CD4-positive, alpha-beta T cell treated with Interleukin-17A for 4 hours (primary cell): ENCODE measurements around the gene SERINC2.
"Not testable (repeated sequence)": the region's sequence is repeated elsewhere in the genome, so short reads cannot be mapped to it uniquely, and the experiment has no call there.

Experiments
- DNase-seq: peaks from one replicate; pipeline ENCODE4 v3.0.0-alpha.2; 2020; ENCODE audit warnings: mixed read lengths

SERINC2 gene

DNA sequence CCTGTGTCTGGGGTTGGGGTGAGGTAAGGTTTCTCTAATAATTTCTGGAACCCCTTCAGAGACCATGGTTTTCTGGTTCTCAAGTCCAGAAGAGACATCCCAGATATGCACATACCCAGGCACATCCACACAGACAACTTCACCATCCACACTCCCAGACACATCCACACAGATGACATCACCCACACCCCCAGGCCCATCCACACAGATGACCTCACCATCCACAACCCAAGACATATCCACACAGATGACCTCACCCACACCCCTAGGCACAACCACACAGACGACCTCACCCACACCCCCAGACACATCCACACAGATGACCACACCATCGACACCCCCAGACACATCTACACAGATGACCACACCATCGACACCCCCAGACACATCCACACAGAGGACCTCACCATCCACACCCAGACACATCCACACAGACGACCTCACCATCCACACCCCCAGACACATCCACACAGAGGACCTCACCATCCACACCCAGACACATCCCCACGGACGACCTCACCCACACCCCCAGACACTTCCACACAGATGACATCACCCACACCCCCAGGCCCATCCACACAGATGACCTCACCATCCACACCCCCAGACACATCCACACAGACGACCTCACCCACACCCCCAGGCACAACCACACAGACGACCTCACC is 26.3 kb upstream of the SERINC2 start:
- not testable (repeated sequence) for DNase-seq

DNA sequence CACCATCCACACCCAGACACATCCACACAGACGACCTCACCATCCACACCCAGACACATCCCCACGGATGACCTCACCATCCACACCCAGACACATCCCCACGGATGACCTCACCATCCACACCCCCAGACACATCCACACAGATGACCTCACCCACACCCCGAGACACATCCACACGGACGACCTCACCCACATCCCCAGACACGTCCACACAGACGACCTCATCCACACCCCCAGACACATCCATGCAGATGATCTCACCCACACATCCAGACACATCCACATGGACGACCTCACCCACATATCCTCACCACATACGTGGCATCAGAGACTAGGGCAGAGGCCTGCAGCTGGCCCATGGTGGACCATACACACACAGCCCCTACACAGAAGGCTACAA is 25.4 kb upstream of the SERINC2 start:
- DNase-seq: no peak

DNA sequence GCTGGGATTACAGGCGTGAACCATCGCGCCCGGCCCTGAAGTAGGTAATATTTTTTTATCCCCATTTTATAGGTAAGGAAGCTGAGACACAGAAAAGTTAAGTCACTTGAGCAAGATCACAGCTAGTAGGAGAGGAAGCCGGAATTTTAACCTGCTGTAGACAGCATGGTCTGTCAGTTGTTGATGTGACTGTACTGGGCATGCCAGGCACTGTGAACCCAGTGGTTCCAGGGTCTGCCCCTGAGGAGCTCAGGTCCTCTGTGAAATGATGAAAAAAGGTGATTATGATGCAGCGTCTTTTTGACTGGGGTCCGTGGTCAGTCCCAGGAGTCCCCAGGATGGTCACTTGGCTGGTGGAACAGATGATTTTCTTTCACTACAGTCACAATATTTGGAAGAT is 23.4 kb upstream of the SERINC2 start:
- DNase-seq: no peak

DNA sequence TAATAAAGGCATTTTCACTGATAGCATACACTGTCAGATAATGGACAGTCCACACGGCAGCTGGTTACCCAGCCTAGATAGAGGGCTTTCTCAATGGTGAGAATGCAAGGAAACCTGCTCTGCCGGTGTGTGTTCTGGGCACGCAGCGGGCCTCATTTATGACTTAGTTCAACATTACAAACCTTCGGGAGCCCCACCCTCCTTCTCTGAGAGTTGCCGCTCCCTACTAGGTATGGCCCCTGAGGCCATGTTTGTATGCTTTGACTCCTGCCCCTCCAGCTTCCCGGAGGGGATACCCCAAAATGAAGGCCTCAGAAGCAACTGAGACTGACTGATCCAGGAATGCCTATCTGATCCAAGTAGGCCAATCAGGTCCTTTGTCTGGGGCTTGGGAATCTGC is 22.9 kb upstream of the SERINC2 start:
- no peak for DNase-seq

DNA sequence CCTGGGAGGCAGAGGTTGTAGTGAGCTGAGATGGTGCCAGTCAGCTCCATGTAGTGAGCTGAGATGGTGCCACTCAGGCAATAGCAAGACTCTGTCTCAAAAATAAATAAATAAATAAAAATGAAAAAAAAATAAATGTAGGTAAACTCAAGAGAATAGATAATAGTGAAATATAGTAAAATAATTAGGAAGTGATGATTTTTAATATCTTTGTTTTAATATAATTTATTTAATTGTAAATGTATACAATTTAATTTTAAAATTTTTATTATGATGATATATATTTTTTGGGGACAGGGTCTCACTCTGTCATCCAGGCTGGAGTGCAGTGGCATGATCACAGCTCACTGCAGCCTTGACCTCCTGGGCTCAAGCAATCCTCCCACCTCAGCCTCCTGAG is 19.6 kb upstream of the SERINC2 start:
- no peak for DNase-seq

DNA sequence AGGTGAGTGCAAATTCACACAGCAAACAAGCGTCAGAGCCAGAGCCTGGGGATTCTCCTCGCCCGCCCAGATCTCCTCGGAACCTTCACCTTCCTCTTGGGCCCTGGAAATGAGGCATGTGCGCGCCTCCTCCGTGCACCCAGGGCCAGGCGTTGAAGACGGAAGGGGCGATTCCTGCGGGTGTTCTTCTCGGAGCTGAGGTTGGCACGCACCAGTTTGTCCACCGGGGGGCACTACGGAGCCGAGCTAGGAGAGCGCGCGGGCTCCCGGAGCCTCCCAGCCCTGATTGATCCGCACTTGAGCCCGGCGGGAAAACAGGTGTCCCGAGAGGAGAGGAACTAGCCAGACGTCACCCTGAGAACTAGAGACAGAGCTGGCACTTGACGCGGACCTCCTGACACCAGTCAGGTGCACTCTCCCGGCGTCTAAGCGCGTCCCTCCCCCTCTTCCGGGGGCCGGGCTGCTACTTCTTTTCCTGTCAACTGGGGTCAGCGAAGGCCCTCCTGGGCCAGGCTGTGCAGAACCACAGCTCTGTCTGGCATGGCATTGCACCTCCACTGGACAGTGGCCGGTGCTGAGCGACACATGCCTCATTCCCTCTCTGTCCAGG is 18.3 kb upstream of the SERINC2 start:
- DNase-seq: peak; percentile 86

DNA sequence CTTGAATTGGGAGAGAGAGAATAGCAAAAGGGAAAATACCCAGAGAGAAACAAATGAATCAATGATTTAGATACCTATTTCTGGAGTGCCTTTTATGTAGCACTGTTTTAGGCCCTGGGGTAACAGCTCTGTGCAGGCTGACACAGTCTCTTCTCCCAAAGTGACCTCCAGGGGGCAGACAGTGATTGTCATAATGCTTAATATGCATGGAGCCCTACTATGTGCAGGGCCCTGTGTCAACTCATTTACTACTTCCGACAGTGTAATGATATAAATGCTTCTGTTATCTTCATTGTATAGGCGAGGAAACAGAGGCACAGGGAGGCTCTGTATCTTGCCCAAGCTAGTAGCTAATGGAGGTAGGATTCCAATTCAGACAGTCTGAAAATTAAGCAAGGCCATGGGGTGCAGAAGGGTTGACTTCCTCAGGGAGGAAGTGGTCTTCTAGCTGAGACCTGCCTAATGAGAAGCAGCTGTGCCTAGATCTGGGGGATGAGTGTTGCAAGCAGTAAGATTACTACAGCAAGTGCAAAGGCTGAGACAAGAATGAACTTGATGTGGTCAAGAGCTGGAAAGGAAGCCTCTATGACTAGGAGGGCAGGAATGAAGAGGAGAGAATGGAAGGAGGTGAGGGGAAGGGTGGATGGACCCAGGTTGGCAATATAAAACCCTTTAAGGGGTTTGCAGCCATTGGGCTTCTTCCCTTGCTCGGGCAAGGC is 16.2 kb upstream of the SERINC2 start:
- peak; percentile 9 for DNase-seq

DNA sequence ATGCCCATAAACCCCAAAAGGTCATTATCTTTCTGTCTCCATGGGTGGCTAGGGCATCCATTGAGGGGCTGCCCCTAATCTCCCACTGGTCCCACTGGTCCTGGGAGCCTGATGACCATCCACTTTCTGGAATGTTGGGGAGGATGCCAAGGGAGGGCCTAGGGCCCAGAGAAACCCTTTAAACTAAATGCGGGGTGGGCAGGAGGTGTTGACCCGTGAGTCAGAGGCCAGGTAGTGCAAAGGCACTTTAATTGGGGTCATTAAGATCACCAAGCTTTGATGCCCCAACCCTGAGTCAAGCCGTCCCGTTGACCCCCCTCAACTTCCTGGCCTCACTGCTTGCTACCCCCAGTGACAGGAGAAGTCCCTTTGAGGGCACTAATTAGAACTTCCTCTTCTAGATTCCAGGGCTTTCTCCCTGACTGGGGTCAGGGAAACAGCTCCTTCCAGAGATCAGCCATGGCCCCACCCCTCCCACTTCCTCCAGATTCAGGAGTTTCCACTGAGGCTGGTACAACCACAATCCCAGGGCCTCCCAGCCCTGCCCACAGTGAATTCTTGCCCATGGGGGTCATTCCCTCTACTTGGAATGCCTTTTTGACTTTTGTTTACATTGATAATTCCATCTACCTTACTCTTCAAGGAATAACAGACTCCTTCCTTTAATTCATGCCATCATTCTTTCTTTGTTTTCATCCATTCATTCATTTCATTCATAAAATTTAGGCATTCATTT is 15.5 kb upstream of the SERINC2 start:
- no peak for DNase-seq

DNA sequence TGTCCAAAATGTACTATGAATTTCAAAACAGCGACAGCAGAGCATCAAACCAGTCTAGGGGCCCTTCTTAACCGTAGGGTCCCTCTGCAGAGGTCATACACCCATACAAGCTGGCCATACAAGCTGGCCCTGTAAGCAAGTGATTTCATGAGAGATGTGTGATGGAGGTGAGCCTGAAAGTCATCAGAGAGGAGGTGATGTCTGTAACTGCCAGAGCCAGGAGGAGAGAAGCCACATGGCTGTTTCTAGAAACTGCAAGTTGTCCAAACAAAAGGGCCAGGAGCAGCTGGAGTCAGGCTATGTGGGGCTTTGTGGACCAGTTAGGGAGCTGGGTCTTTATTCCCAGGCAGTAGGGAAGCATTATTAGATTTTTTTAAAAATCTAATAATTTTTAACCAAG is 14.8 kb upstream of the SERINC2 start:
- no peak for DNase-seq

DNA sequence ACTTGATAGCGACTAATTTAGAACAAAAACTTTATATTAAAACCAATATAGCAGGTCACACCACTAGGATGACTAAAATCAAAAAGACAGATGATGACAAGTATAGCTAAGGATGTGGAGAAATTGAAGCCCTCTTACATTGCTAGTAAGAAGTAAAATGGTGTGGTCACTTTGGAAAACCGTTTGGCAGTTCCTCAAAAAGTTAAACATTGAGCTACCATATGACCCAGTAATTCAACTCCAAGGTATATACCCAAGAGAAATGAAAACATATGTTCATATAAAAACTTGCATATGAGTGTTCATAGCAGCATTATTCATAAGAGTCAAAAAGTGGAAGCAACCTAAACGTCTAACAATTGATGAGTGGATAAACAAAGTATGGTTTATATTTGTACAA is 13.0 kb upstream of the SERINC2 start:
- no peak for DNase-seq

DNA sequence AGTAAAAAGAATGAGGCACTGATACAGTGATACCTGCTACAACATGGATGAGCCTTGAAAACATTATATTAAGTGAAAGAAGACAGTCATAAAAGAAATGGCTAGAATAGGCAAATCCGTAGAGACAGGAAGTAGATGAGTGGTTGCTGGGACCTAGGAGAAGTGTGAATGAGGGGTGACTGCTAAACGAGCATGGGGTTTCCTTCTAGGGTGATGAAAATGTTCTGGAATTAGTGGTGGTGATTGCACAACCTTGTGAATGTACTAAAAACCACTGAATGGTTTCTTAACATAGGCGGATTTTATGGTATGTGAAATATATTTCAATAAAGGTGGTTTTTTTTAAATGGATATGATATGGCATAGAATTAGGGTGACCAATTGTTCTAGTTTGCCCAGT is 12.6 kb upstream of the SERINC2 start:
- DNase-seq: no peak

DNA sequence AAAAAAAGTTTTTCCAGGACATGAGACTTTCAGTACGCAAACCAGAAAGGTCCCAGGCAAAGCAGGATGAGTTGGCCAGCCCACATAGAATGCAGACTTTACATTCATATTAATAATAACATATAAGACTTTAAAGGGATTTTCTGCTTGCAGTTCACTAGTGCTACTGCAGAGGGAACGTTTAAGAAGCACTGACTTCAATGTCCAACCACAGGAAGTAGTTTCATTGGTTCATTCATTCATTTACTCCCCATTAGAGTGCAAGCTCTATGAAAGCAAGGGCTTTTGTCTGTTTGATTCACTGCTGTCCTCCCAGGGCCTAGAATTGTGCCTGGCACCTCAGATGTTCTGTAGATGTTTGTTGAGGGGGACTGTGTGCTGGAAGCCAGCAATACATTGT is 11.8 kb upstream of the SERINC2 start:
- DNase-seq: no peak

DNA sequence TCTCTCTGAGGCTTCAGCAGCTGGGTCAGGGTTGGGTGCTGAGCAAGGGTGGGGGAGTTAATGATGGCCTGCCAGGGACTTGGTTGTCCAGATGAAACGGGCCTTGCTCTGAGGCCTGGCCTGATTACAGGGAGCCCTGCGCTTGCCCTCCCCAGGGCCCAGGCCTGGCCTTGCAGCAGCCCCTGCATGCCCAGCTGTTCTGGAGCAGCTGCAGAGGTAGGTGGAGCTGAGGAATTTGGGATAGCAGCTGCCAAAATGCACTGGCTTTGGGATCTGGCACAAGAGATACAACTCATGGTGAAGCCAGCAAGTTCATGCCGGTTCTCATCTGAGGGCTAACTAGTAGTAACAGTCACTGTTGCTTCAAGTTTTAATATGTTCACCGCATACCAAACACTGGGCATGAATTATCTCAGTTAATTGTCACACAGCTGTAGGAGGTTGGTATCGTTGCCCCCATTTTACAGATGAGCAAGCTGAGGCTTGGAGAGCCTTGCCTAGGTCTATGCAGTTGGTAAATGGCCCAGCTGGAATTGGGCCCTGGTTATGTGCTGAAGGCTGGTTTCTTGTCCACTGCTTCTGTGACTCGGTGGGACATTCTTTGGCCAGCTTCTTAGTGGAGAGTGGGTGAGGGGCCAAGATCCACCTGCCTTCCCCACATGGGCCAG is 7.3 kb upstream of the SERINC2 start:
- DNase-seq: no peak

DNA sequence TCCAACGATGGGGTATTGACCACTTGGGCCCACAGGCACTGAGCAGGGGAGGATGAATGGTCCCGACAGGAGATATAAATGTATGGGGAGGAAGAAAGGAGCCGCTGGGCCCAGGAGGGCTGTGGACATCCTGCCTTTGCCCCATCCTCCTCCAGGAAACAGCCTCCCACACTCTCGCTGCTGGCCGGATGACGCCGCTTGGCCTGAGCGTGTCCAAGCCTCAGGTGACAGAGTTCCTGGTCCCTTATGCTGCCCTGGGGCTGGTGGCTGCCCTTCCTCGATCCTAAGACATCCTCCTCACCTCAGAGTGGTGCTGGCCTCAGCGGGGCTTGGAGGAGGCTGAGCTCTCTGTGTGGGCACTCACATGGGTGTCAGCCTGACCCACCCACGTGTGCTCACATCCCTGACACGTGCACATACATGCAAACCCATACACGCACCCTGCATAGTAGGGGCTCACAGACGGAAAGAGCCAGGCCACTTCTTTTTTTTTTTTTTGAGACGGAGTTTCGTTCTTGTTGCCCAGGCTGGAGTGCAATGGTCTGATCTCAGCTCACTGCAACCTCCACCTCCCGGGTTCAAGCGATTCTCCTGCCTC is 5.9 kb upstream of the SERINC2 start:
- DNase-seq: no peak

DNA sequence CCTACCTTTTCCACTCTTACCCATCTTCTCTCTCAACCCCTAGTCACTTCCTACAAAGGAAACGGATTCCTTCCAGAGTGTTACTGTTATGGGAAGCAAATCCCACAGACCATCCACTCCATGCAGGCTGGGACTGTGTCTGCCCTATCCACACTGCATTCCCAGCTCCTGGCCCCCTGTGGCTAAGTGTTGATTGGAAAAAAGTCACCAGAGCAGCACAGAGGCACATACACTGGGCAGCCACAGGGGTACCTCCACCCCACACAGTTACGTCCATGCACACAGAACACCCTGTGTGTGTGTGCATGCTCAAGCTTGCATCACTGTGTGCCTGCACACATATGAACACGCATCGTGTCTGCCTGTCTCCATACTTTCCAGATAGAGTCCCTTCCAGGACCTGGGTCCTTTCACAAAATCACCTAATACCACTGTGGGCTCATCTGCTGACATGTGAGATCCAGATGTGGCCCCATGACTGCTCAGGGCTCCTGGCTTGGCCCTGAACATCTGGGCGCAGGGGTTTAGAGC is 4.2 kb upstream of the SERINC2 start:
- DNase-seq: no peak

DNA sequence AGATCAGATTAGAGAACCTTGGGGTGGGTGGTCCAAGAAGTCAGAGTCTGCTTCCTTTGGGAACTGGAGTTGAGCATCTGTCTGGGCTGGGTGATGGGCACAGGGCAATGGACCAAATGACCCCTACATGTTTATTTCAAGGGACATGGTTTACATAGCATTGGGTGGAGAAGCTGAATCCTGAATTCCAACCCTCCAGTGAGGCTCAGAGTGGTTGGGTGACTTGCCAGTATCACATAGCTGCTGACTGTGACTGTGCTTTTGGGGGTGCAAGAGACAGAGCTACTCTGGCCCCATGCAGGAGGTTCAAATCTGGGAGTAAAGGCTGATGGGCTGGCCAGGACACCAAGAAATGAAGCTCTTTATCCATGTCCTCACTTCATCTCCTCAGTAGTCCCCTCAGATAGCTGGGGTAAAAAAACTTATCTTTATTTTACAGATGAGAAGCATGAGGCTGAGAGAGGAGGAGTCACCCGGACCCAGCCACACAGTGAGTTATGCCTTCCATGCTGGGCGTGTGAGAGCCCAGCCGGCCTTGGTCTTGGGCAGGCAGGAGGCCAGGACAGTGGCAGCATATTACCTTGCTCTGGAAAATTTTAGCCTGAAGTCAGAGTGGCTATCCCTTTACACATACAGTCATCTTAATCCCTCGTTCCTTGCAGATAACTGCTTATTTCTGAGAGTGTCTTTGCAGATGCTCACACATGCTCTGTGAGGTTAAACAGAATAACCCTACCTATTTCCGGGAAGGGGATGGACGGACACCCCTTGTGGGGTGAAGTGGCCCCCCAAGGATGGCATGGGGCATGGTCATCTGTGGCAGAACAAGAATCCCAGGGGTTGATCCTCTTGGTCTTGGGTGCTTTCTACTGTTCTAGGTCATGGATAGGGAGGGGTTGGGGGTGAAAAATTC is 2.8 kb upstream of the SERINC2 start:
- no peak for DNase-seq

DNA sequence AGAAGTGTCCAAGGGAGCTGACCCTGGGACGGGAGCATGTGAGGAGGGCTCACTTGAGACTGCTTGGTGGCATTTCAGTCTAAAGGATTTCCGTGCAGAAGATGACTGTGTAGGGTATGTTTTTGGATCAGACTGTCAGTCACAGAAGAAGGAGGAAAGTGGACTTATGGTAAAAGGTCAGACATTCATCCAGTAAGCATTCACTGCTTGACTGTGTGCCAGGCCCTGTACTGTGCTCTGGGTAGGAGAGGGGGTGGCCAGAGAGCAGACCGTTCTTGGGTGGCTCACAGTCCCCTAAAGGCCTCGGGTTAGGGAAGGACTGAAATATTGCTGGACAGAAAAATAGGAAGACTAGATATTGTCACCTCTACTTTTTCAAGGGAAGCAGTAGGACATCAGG is 2.1 kb upstream of the SERINC2 start:
- DNase-seq: no peak

DNA sequence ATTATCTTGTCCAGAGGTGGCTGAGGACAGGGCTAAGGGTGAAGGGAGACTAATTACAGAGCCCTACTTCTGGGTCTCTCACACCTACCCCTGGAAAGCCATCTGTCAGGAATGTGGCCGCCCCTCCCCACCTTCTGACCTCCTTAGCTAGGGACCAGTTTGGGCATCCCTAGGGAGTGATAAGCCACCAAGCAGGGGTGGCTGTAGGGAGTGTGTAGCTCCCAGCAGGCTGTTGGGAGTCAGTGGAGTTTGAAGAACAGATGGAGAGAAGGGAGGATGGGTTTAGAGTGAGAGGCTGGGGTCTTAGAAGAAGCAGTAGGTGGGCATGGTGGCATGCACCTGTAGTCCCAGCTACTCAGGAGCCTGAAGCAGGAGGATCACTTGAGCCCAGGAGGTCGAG is 808 bp upstream of the SERINC2 start:
- no peak for DNase-seq

DNA sequence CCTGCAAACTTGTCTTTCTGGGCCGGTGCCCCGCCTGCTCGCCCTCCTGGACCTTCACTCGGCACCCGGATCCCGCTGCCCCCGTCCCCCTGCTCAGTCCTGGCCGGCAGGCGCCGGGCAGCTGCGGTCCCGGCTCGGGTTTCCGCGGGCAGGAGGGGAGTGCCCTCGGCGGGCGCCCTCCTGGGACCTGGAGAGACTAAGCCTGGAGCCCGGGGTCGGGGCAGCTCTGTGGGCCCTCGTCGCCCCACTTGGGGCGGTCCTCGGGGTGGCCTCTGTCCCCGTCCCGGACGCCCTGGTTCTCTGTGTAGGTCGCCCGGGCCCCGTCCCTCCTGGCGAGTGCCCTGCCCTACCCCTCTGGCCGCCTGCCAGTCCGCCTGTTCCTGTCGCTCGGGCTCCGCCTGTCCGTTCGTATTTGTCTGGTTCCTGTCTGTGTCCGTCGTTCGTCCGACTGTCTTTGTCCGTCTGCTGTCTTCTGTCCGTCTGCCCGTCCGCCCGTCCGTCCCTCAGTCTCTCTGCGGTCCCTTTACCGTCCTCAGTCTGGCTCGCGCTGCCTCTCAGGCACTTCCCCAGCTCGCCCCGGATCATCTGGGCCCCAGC is 490 bp downstream of the SERINC2 start:
- peak; percentile 46 for DNase-seq

DNA sequence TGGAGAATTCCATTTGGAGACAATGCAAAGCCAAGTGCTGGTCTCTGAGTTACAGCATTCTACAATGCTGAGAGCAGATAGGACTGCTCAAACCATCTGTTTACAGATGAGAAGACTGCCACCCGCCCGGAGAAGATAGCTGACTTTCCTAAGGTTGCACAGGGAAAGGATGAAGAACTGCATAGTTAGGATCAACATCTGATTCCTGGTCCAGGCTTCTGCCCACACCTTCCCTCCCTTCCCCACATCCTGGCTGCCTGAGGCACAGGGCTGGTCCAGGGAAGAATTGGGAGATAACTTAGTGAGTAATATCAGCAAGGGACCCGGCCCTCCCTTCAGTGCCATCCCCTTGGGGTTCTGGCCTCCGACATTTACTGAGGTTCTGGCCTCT is 2.0 kb downstream of the SERINC2 start:
- DNase-seq: no peak

DNA sequence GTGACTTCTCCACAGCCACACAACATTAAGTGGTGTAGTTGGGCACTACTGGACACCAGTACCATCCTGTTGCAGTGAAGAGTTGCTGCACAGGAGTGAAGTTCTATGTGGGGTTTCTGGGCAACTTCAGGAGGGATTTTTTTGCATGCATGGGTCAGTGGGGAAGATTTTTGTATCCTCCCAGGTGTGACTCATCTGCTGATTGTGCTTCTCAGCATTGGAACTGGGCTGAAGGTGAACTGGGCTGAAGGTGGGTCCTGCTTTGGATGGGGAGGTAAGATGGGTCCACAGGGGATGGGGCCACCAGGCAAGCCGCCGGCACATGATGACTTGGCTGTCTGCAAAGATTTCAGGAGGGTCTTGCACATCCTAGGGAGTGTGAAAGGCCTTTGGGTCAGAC is 2.6 kb downstream of the SERINC2 start:
- DNase-seq: no peak
